Psoas muscle (tissue), 8 donors: Measurements from ENCODE around the gene PTP4A2. TPM values are rescaled to one million over a fixed set of nuclear protein-coding genes. Genes with fewer than 3 reads are reported as not detected.

Source experiments
- ATAC-seq, 4 donors: fragments of 200-7000 bp; cut with Tn5 transposase; one replicate each; pipeline ENCODE4 v1.9.1; 2020; ENCODE audit warnings: moderate library complexity in 3 of 4, mild to moderate bottlenecking in 2 of 4
- DNase-seq, 2 donors: peaks; one replicate each; pipeline ENCODE4 v3.0.0-alpha.2; 2020
- H3K27ac ChIP-seq: fragments of 200-600 bp; one replicate; pipeline ENCODE4 v1.8.0; 2022
- H3K27me3 ChIP-seq, 3 donors: fragments of 200-600 bp in 1 of 3; one replicate each; pipeline versions ENCODE4 v1.6.1 to v1.8.0; 2013 to 2022; ENCODE audit warnings: low read length in 2 of 3, mild to moderate bottlenecking in 2 of 3, moderate library complexity in 1 of 3; ENCODE audit not compliant: insufficient read depth in 3 of 3
- H3K36me3 ChIP-seq, 2 donors: fragments of 200-600 bp in 1 of 2; one replicate each; pipeline versions ENCODE4 v1.6.1 to v1.8.0; 2013 to 2022; ENCODE audit warnings: low read depth in 1 of 2, mild to moderate bottlenecking in 1 of 2, moderate library complexity in 1 of 2; ENCODE audit not compliant: insufficient read depth in 1 of 2
- H3K4me1 ChIP-seq: fragments of 200-600 bp; one replicate; pipeline ENCODE4 v1.8.0; 2022
- H3K4me3 ChIP-seq: fragments of 200-600 bp; one replicate; pipeline ENCODE4 v1.8.0; 2022; ENCODE audit warnings: mild to moderate bottlenecking
- H3K9me3 ChIP-seq: fragments of 200-600 bp; one replicate; pipeline ENCODE4 v1.8.0; 2022
- CTCF ChIP-seq: fragments of 200-600 bp; IDR thresholded peaks from one replicate; pipeline ENCODE4 v1.8.0; 2022; ENCODE audit warnings: antibody characterized with exemption
- WGBS, 3 donors: extraction: QIAGEN DNeasy Blood & Tissue Kit; methylation state at CpG; one replicate each; pipeline versions ENCODE4 v1.1.6 to v1.1.7; 2013; 5-methylcytosine and 5-hydroxymethylcytosine counted together
- intact Hi-C, 2 donors: fragments of 100-400 bp; cut with DNase I; formaldehyde crosslinking; loops; one replicate each; pipeline versions ENCODE4 v1.11.0 to v1.14.2; 2022
- polyA plus RNA-seq, 3 donors: library from polyadenylated mRNA; stranded (reverse); fragments of 200-250 nt; gene quantifications; one replicate each; pipeline ENCODE4 v1.2.3, GENCODE V29; 2013
- total RNA-seq, 4 donors: library from RNA; stranded (reverse); fragmentation: NEBNext Ultra II Directional in 2 of 4; extraction: Animal tissue kit (Norgen Biotek cat#: 25700) in 2 of 4; gene quantifications; one replicate each; pipeline versions ENCODE4 v1.2.1 to v1.2.4, GENCODE V29; 2021 to 2023
- donor health status: healthy with polysubstance abuse.
- donor health status: DM: no; HTN: no; CAD: no; lungs with moderate emphysema.
- donor health status: Bipolar disorder and iron deficiency.
- donor health status: healthy.
- donor health status: DM: yes; HTN: yes; CAD: no.
- donor health status: DM: no; HTN: no; CAD: no.
- donor health status: DM: no; HTN: no; CAD: no.
- donor health status: DM: yes; HTN: yes; CAD: no.

The PTP4A2 gene
- total and polyA plus RNA-seq, 7 donors, result 246 to 729 (median 370) TPM

- Histone ChIP-seq H3K27me3 (no peaks in the 10 kb centered on the region), H3K4me3 (no peak overlapping the region), H3K9me3 (no peaks in the 10 kb centered on the region), H3K27ac (no peak overlapping the region), H3K36me3 (peaks cover 6 to 98% of the 10 kb centered on the region in 2 donors), H3K4me1 (peaks cover 47% of the 10 kb centered on the region)
- intact Hi-C loops, result no loop called here
- DNase-seq (no peak), ATAC-seq (no peak)
- WGBS, 3 donors, result 81 to 87% (median 85%) methylated on average over 2 of the region's 2 CpGs
- no peak for TF ChIP-seq CTCF
Measured at GRCh38 chr1:31911994-31912780, 26.0 kb downstream of the PTP4A2 start.

- H3K4me3 ChIP-seq, result no peak overlapping the region
- no peak for DNase-seq
- ATAC-seq, result no peak
- intact Hi-C loops, result no loop called here
- no peaks in the 10 kb centered on the region for H3K27me3 ChIP-seq
- H3K9me3 ChIP-seq, result no peaks in the 10 kb centered on the region
- H3K27ac ChIP-seq, result peak overlapping the region; percentile 36
- no peak for TF ChIP-seq CTCF
- peaks cover 40% of the 10 kb centered on the region for H3K4me1 ChIP-seq
- WGBS, 3 donors, result 39 to 61% (median 44%) methylated on average over 2 of the region's 2 CpGs
- H3K36me3 ChIP-seq, result peaks cover 8 to 97% of the 10 kb centered on the region in 2 donors
Measured at GRCh38 chr1:31910933-31911332, 27.2 kb downstream of the PTP4A2 start.

- Histone ChIP-seq H3K27me3 (no peaks in the 10 kb centered on the region), H3K36me3 (peaks cover 15 to 95% of the 10 kb centered on the region in 2 donors), H3K4me3 (no peak overlapping the region), H3K9me3 (no peaks in the 10 kb centered on the region), H3K4me1 (peaks cover 38% of the 10 kb centered on the region), H3K27ac (no peak overlapping the region)
- no peak for ATAC-seq
- intact Hi-C loops, result no loop called here
- DNase-seq, result no peak
- 89 to 97% (median 96%) methylated on average over 1 of the region's 1 CpG for WGBS, 3 donors
- no peak for TF ChIP-seq CTCF
Measured at GRCh38 chr1:31909691-31910090, 28.5 kb downstream of the PTP4A2 start.

DNA sequence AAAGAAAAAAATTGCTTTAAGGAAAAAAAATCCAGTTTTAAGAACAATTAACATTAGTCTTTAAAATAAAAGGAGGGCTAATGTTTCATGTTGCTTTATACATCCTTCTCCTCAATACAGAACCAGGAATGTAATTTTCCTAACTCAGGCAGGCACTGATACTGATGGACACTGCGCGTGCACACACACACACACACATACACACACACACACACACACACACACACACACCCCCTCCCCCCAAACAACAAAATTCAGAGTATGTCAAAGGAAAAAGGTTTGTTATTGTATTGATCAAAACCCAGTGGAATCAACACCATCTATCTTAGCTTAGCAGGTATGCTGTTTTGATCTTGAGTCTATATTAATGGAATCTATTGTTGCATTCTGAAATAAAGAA lies 31.6 kb downstream of the PTP4A2 start:
- ATAC-seq (no peak), DNase-seq (no peak)
- Histone ChIP-seq H3K9me3 (no peaks in the 10 kb centered on the region), H3K27ac (no peak overlapping the region), H3K27me3 (no peaks in the 10 kb centered on the region), H3K4me1 (peaks cover 10% of the 10 kb centered on the region), H3K4me3 (no peak overlapping the region), H3K36me3 (peaks cover 15 to 64% of the 10 kb centered on the region in 2 donors)
- intact Hi-C loops, result no loop called here
- 93 to 98% (median 95%) methylated on average over 2 of the region's 2 CpGs for WGBS, 3 donors
- no peak for TF ChIP-seq CTCF
